ENCODE data around the gene B3GALT5. TPM values are rescaled to one million over a fixed set of nuclear protein-coding genes. Genes with fewer than 3 reads are reported as not detected.

The B3GALT5 gene
- total and polyA plus RNA-seq, 2 of the 4 experiments (the other 2 are of a cell fraction): 0.05 to 0.18 TPM

- in situ Hi-C loops (cut with MboI; ENCODE audit: low sequenced_read_pairs) (no loop called here), intact Hi-C loops (cut with micrococcal nuclease) (no loop called here), dilution Hi-C loops (cut with HindIII; ENCODE audit: low sequenced_read_pairs, unreplicated experiment) (no loop called here)
- peak overlapping the region in 1 of 2 experiments; percentile 24; a peak in 1 of 4 replicates for H4K8ac ChIP-seq (ENCODE audit: low read depth in 2 of 2, low read length in 2 of 2)
- H4K20me1 ChIP-seq (ENCODE audit: insufficient read depth, low read length): no peaks in the 10 kb centered on the region
- H2AFZ ChIP-seq (replicated peaks; ENCODE audit: low read length, poor library complexity): no peak overlapping the region
- no peak overlapping the region for H3K4ac ChIP-seq (ENCODE audit: low read depth, low read length)
- no peak overlapping the region for H3K27ac ChIP-seq (ENCODE audit: insufficient read depth, low read length)
- peak overlapping the region; percentile 2; the same call in 1 of the 2 replicates for H3K18ac ChIP-seq (ENCODE audit: low read depth, low read length)
- H4K5ac ChIP-seq (ENCODE audit: low read depth, low read length): no peak overlapping the region
- no CpG with 5 or more reads among the region's 5 CpGs for WGBS, 2 experiments (ENCODE audit: extremely low coverage in 2 of 2, insufficient read length in 1 of 2)
- H2AK9ac ChIP-seq (replicated peaks; ENCODE audit: low read depth, low read length, poor library complexity): no peak overlapping the region
- peaks cover 2% of the 10 kb centered on the region; the same call in 1 of the 2 replicates for H3K9me3 ChIP-seq (ENCODE audit: control insufficient read depth, insufficient read depth, low read length)
- H3K14ac ChIP-seq (replicated peaks; ENCODE audit: low read depth, low read length): no peak overlapping the region
- H3K4me2 ChIP-seq (ENCODE audit: low read depth, low read length): peak overlapping the region; percentile 42; the same call in 1 of the 2 replicates
- ATAC-seq (ENCODE audit: low read depth): peak; percentile 97
- no peak for TF ChIP-seq RFX5 (IDR thresholded peaks at IDR 0.05; ENCODE audit: low read depth, low read length)
- peak; percentile 61 for TF ChIP-seq FOS (IDR thresholded peaks at IDR 0.05; ENCODE audit: low read depth, low read length)
- H3K9me1 ChIP-seq (ENCODE audit: insufficient read depth, low read length): peaks cover 8% of the 10 kb centered on the region; the same call in 1 of the 2 replicates
- POLR2A ChIA-PET (ENCODE audit: unreplicated experiment): no interaction called here
- H4K91ac ChIP-seq (ENCODE audit: insufficient read depth, low read depth, low read length): 0 out of 2 replicates have a peak overlapping the region, but pooled peaks have one; percentile 58
- H2BK15ac ChIP-seq (ENCODE audit: low read depth, low read length): no peak overlapping the region
- no peaks in the 10 kb centered on the region for H3K27me3 ChIP-seq (ENCODE audit: control insufficient read depth, insufficient read depth, low read length)
- peak overlapping the region; percentile 44 for H2BK5ac ChIP-seq (ENCODE audit: low read depth, low read length, poor library complexity, severe bottlenecking)
- H3K79me1 ChIP-seq (ENCODE audit: low read depth in 1 of 2, low read length in 2 of 2): no peaks in the 10 kb centered on the region
- peak overlapping the region; percentile 88 for H2BK120ac ChIP-seq (ENCODE audit: low read depth, low read length)
- DNase-seq: peak; percentile 92
- BruUV-seq (replicated peaks): no TSS peak
- H3K56ac ChIP-seq (ENCODE audit: extremely low read depth, insufficient read depth, low read length): no peak overlapping the region
- H2BK20ac ChIP-seq (ENCODE audit: low read depth, low read length): peak overlapping the region; percentile 94
- H3K4me1 ChIP-seq (ENCODE audit: control insufficient read depth, insufficient read depth, low read length): peaks cover 11% of the 10 kb centered on the region; the same call in 1 of the 2 replicates
- no peak overlapping the region for H3K23ac ChIP-seq (ENCODE audit: low read depth, low read length)
- H3K36me3 ChIP-seq (ENCODE audit: control insufficient read depth, insufficient read depth, low read length): no peaks in the 10 kb centered on the region
- H3K4me3 ChIP-seq (ENCODE audit: insufficient read depth, low read depth, low read length): no peak overlapping the region
- no peak overlapping the region for H3K9ac ChIP-seq (ENCODE audit: low read depth, low read length)
- CTCF ChIA-PET: no interaction called here
- no peak overlapping the region for H2AK5ac ChIP-seq (ENCODE audit: low read depth, low read length)
Measured at GRCh38 chr21:39633770-39634181, 21.0 kb downstream of the B3GALT5 start.
